HG03439 (cell line): ENCODE data around the gene SLC25A13.

Experiments used
- ATAC-seq: cut with Tn5 transposase; IDR thresholded peaks from one replicate; pipeline ENCODE4 v1.9.1; 2021; ENCODE audit warnings: mild to moderate bottlenecking, moderate library complexity; ENCODE audit not compliant: unreplicated experiment

The SLC25A13 gene

GRCh38 chr7:96211954-96212353 lies 109.9 kb downstream of the SLC25A13 start:
- no peak for ATAC-seq

GRCh38 chr7:96205665-96206064 lies 116.2 kb downstream of the SLC25A13 start:
- ATAC-seq, result no peak

- no peak for ATAC-seq
Measured at GRCh38 chr7:96204601-96205000, 117.3 kb downstream of the SLC25A13 start.

GRCh38 chr7:96203786-96204185 lies 118.1 kb downstream of the SLC25A13 start:
- ATAC-seq, result no peak

GRCh38 chr7:96202102-96202501 lies 119.8 kb downstream of the SLC25A13 start:
- ATAC-seq, result no peak

- no peak for ATAC-seq
Measured at GRCh38 chr7:96200740-96201139, 121.2 kb downstream of the SLC25A13 start.

GRCh38 chr7:96199421-96199820 lies 122.5 kb downstream of the SLC25A13 start:
- ATAC-seq, result no peak

GRCh38 chr7:96198047-96198636 lies 123.8 kb downstream of the SLC25A13 start:
- ATAC-seq, result no peak

GRCh38 chr7:96196676-96197075 lies 125.2 kb downstream of the SLC25A13 start:
- no peak for ATAC-seq

GRCh38 chr7:96189129-96189820 lies 132.6 kb downstream of the SLC25A13 start:
- ATAC-seq, result no peak

- no peak for ATAC-seq
Measured at GRCh38 chr7:96188591-96188991, 133.3 kb downstream of the SLC25A13 start.

GRCh38 chr7:96188174-96188581 lies 133.7 kb downstream of the SLC25A13 start:
- no peak for ATAC-seq

GRCh38 chr7:96187735-96188134 lies 134.2 kb downstream of the SLC25A13 start:
- no peak for ATAC-seq

GRCh38 chr7:96184783-96185182 lies 137.1 kb downstream of the SLC25A13 start:
- no peak for ATAC-seq

GRCh38 chr7:96183163-96183670 lies 138.7 kb downstream of the SLC25A13 start:
- no peak for ATAC-seq

GRCh38 chr7:96182424-96183158 lies 139.3 kb downstream of the SLC25A13 start:
- peak; percentile 97 for ATAC-seq

- ATAC-seq, result no peak
Measured at GRCh38 chr7:96181174-96181573, 140.7 kb downstream of the SLC25A13 start.

GRCh38 chr7:96179837-96180236 lies 142.1 kb downstream of the SLC25A13 start:
- ATAC-seq, result no peak

- no peak for ATAC-seq
Measured at GRCh38 chr7:96179341-96179740, 142.6 kb downstream of the SLC25A13 start.

GRCh38 chr7:96178581-96178980 lies 143.3 kb downstream of the SLC25A13 start:
- ATAC-seq, result no peak

GRCh38 chr7:96177353-96177752 lies 144.5 kb downstream of the SLC25A13 start:
- no peak for ATAC-seq

GRCh38 chr7:96174812-96175211 lies 147.1 kb downstream of the SLC25A13 start:
- ATAC-seq, result no peak
